K562 (cell line): Measurements from ENCODE around the gene CLDN14. TPM values are rescaled to one million over a fixed set of nuclear protein-coding genes. Genes with fewer than 3 reads are reported as not detected.
A peak's percentile ranks its signal among the peaks of the same experiment; 100 is the strongest.

Experiments used
- ATAC-seq: fragments of 200-7000 bp; cut with Tn5 transposase; 3 replicates; pipeline ENCODE4 v1.9.1; 2020; ENCODE audit warnings: moderate library complexity
- BruUV-seq: library from RNA; stranded (reverse); fragments of 400-500 nt; replicated peaks from 2 replicates; lab custom pipeline; 2021; lab: Mats Ljungman, UMichigan
- CTCF ChIA-PET: fragments of 300-600 bp; formaldehyde crosslinking; extraction: SDS; loops from one replicate; lab custom pipeline; 2021; ENCODE audit warnings: low intra/inter-chr PET ratio; lab: Yijun Ruan, JAX
- POLR2A ChIA-PET: fragments of 300-600, 350-650 bp; sonication (Branson Sonifier 250); formaldehyde crosslinking; extraction: SDS; loops from one replicate; lab custom pipeline; 2021; ENCODE audit warnings: antibody characterized with exemption, inconsistent platforms; lab: Yijun Ruan, JAX
- DNase-seq, 4 experiments: peaks; one replicate each; pipeline versions ENCODE4 v3.0.0 to v3.0.0-alpha.2; 2011 to 2018; ENCODE audit warnings: low spot score in 3 of 4, mixed read lengths in 3 of 4; ENCODE audit errors: extremely low read depth in 1 of 4
- FAIRE-seq: peaks from 2 replicates; lab custom pipeline; 2011; peaks lifted over from hg19 to GRCh38; lab: Jason Lieb, UNC
- H2AFZ ChIP-seq: 2 replicates; pipeline ENCODE4 v1.6.0; 2011; ENCODE audit warnings: low read depth, low read length, control low read depth, inconsistent platforms
- H3K27ac ChIP-seq: fragments of 200-600 bp; 3 replicates; pipeline ENCODE4 v1.8.0; 2011; ENCODE audit warnings: low read depth, mild to moderate bottlenecking, control low read depth, inconsistent platforms, low read length, moderate library complexity, mixed read lengths; ENCODE audit errors: extremely low read depth
- H3K27me3 ChIP-seq, 2 experiments: fragments of 300-600 bp in 1 of 2; 2 replicates in 1 of 2; 3 replicates in 1 of 2; pipeline versions ENCODE4 v1.6.0 to v1.8.0; 2011; ENCODE audit warnings: inconsistent platforms in 2 of 2, low read length in 2 of 2, mild to moderate bottlenecking in 1 of 2, mixed read lengths in 1 of 2, moderate library complexity in 1 of 2; ENCODE audit not compliant: control insufficient read depth in 2 of 2, insufficient read depth in 2 of 2
- H3K36me3 ChIP-seq: fragments of 300-600 bp; 3 replicates; pipeline ENCODE4 v1.8.0; 2011; ENCODE audit warnings: mild to moderate bottlenecking, low read length, inconsistent platforms; ENCODE audit not compliant: control insufficient read depth, insufficient read depth
- H3K4me1 ChIP-seq, 2 experiments: fragments of 200-600 bp in 1 of 2; replicated peaks in 1 of 2; 2 replicates in 1 of 2; 3 replicates in 1 of 2; pipeline versions ENCODE4 v1.5.1 to v1.8.0; 2011; ENCODE audit warnings: inconsistent platforms in 2 of 2, low read length in 2 of 2, mild to moderate bottlenecking in 1 of 2, mixed read lengths in 1 of 2, moderate library complexity in 1 of 2; ENCODE audit not compliant: control insufficient read depth in 2 of 2, insufficient read depth in 2 of 2
- H3K4me2 ChIP-seq: 2 replicates; pipeline ENCODE4 v1.6.1; 2011; ENCODE audit warnings: low read length, control low read depth, inconsistent platforms, mixed read lengths; ENCODE audit not compliant: insufficient read depth
- H3K4me3 ChIP-seq: fragments of 200-600 bp; sonication (generic), shearing (Covaris generic); 2 replicates; pipeline ENCODE4 v1.5.1; 2016; ENCODE audit warnings: control low read depth, inconsistent platforms
- H3K79me2 ChIP-seq: fragments of 200-600 bp; 3 replicates; pipeline ENCODE4 v1.8.0; 2011; ENCODE audit warnings: low read length, inconsistent platforms; ENCODE audit not compliant: control insufficient read depth, insufficient read depth
- H3K9ac ChIP-seq, 2 experiments: 2 replicates each; pipeline versions ENCODE4 v1.6.0 to v1.6.1; 2011; ENCODE audit warnings: low read depth in 2 of 2, low read length in 2 of 2, control low read depth in 1 of 2, inconsistent platforms in 1 of 2, mild to moderate bottlenecking in 1 of 2, mixed read lengths in 1 of 2; ENCODE audit not compliant: insufficient read depth in 1 of 2
- H3K9me1 ChIP-seq: one replicate; pipeline ENCODE4 v1.6.0; 2011; ENCODE audit warnings: inconsistent platforms, mild to moderate bottlenecking, low read length, moderate library complexity; ENCODE audit not compliant: control insufficient read depth, insufficient read depth
- H3K9me3 ChIP-seq: replicated peaks from 2 replicates; pipeline ENCODE4 v1.5.1; 2011; ENCODE audit warnings: low read depth, low read length, inconsistent platforms; ENCODE audit not compliant: control insufficient read depth, insufficient read depth
- H4K20me1 ChIP-seq: replicated peaks from 2 replicates; pipeline ENCODE4 v1.6.1; 2011; ENCODE audit warnings: low read length, inconsistent platforms, mixed read lengths; ENCODE audit not compliant: control insufficient read depth, insufficient read depth
- SPI1 ChIP-seq: IDR thresholded peaks from 2 replicates; pipeline ENCODE4 v1.6.1; 2011; ENCODE audit warnings: low read depth, low read length, control low read depth, borderline replicate concordance
- ZBTB11 ChIP-seq, 3 experiments: fragments of 200-800 bp in 1 of 3; fragments of 250-450 bp in 1 of 3; fragments of 450-650 bp in 1 of 3; sonication (Bioruptor Pico) in 1 of 3; sonication (Bioruptor generic) in 1 of 3; formaldehyde crosslinking in 1 of 3; IDR thresholded peaks; 2 replicates each; pipeline versions ENCODE4 v1.6.1 to v1.8.0; 2016 to 2022; ENCODE audit warnings: mild to moderate bottlenecking in 2 of 3, missing genetic modification characterization in 2 of 3, missing compliant biosample characterization in 1 of 3, moderate library complexity in 1 of 3
- WGBS: fragments of 100-300 bp; shearing (Covaris generic); methylation state at CpG from one replicate; pipeline ENCODE4 v1.1.6; 2016; ENCODE audit warnings: low coverage, mixed read lengths; ENCODE audit not compliant: insufficient coverage; ENCODE audit errors: missing lambda C conversion rate; 5-methylcytosine and 5-hydroxymethylcytosine counted together
- in situ Hi-C: fragments of 300-500 bp; cut with MboI; formaldehyde crosslinking; loops from 4 replicates; pipeline ENCODE4 v1.15.0; 2018; ENCODE audit warnings: inconsistent platforms, mixed read lengths
- intact Hi-C: fragments of 100-400 bp; cut with micrococcal nuclease; formaldehyde crosslinking; loops from 2 replicates; pipeline ENCODE4 v1.14.2; 2022
- polyA plus RNA-seq, 8 experiments: library from polyadenylated mRNA; depleted of rRNA in 4 of 8; stranded (reverse) in 5 of 8; unstranded in 3 of 8; fragments of >200 nt; fragmentation: Nextera tagmentation in 2 of 8; fragmentation: Illumina TruSeq in 1 of 8; extraction: Ambion mirVana in 2 of 8; extraction: Trizol in 1 of 8; gene quantifications; 2 replicates each; pipeline versions ENCODE4 v1.2.1 to v1.2.3, GENCODE V29; 2011 to 2014; ENCODE audit warnings: inconsistent platforms in 1 of 8, missing spikeins in 1 of 8
- total RNA-seq, 7 experiments: library from RNA; depleted of rRNA in 6 of 7; stranded (reverse); fragments of >200 nt in 6 of 7; fragmentation: Illumina TruSeq in 2 of 7; extraction: Trizol in 2 of 7; gene quantifications; 2 replicates each; pipeline versions ENCODE4 v1.2.1 to v1.2.3, GENCODE V29; 2011 to 2021; ENCODE audit warnings: low replicate concordance in 1 of 7

Gene CLDN14
- total and polyA plus RNA-seq, 9 of the 15 experiments (the other 6 are each of a cell fraction or from before 2014, with no cell fraction given) = not detected

- CTCF ChIA-PET = no interaction called here
- TF ChIP-seq SPI1 (0 out of 2 replicates have a peak, but pooled peaks have one; percentile 16), ZBTB11 (CRISPR knock-in tag; IDR thresholded peaks at IDR 0.05) (no peak)
- no peak for FAIRE-seq
Observed at GRCh38 chr21:36456729-36457414, 23.1 kb downstream of the CLDN14 start.

More at GRCh38 chr21:36456729-36457414, 23.1 kb downstream of the CLDN14 start:
- Histone ChIP-seq H2AFZ (no peak overlapping the region), H3K9me3 (no peaks in the 10 kb centered on the region), H3K27ac (no peak overlapping the region), H3K4me2 (no peak overlapping the region), H3K4me1 (peaks cover 0 to 9% of the 10 kb centered on the region in 2 experiments; a peak in 1 of 5 replicates), H3K79me2 (no peaks in the 10 kb centered on the region), H3K9me1 (no peaks in the 10 kb centered on the region), H3K9ac (no peak overlapping the region), H3K36me3 (no peaks in the 10 kb centered on the region), H4K20me1 (peaks cover 4% of the 10 kb centered on the region; the same call in 1 of the 2 replicates), H3K4me3 (no peak overlapping the region), H3K27me3 (peaks cover 39 to 82% of the 10 kb centered on the region in 2 experiments)
- POLR2A ChIA-PET = no interaction called here
- ATAC-seq (no peak), DNase-seq (no peak)
- BruUV-seq = no TSS peak
- WGBS = 4% methylated on average over 7 of the region's 7 CpGs
- in situ Hi-C loops = no loop called here
- intact Hi-C loops = no loop called here
